Measurements from ENCODE around the gene SOBP.

DNA sequence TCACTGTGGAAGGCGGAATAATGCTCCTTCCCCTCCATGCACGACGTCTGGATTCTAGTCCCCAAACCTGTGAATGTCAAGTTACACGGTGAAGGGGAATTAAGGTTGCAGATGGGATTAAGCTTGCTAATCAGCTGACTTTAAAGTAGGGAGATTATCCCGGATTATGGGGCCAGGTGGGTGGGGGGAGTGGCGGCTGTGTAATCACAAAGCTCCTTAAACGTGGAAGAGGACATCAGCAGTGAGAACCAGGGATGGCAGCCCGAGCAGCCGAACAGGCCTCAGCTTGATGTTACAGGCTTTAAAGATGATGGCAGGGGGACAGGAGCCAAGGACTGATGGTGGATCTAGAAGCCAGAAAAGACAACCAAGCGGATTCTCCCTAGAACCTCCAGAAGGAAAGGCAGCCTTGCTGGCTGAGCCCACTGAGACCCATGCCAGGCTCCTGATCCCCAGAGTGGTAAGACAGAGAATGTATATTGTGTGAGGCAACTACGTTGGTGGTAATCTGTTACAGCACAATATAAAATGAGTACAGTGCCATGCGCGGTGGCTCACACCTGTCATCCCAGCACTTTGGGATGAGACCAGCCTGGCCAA, 216.7 kb downstream of the SOBP start:
- TF ChIP-seq POLR2A (IDR thresholded peaks at IDR 0.05), result no peak
- TF ChIP-seq CTCF (IDR thresholded peaks at IDR 0.05), result no peak

Measured in esophagus squamous epithelium (tissue), 4 donors.